Mesenchymal stem cell (in vitro differentiated cells and primary cell): ENCODE measurements around the gene GPSM1.

Experiments
- DNase-seq: peaks from one replicate; pipeline ENCODE4 v3.0.0-alpha.2; 2013
- H2AFZ ChIP-seq: one replicate; pipeline ENCODE4 v1.6.1; 2013; ENCODE audit warnings: low read depth, mild to moderate bottlenecking, control low read depth, inconsistent platforms, low read length, moderate library complexity
- H2AK5ac ChIP-seq: 2 replicates; pipeline ENCODE4 v1.6.1; 2013; ENCODE audit warnings: low read length, moderate library complexity, mild to moderate bottlenecking, inconsistent platforms; ENCODE audit not compliant: severe bottlenecking
- H2BK120ac ChIP-seq: one replicate; pipeline ENCODE4 v1.6.1; 2013; ENCODE audit warnings: low read depth, mild to moderate bottlenecking, inconsistent platforms, low read length, moderate library complexity
- H2BK12ac ChIP-seq, 2 experiments: one replicate each; pipeline ENCODE4 v1.6.1; 2013; ENCODE audit warnings: inconsistent platforms in 2 of 2, low read length in 2 of 2, mild to moderate bottlenecking in 2 of 2, moderate library complexity in 2 of 2, control low read depth in 1 of 2
- H2BK15ac ChIP-seq: one replicate; pipeline ENCODE4 v1.6.1; 2013; ENCODE audit warnings: mild to moderate bottlenecking, low read depth, inconsistent platforms; ENCODE audit not compliant: poor library complexity, severe bottlenecking
- H2BK5ac ChIP-seq: 2 replicates; pipeline ENCODE4 v1.6.1; 2013; ENCODE audit warnings: low read depth, mild to moderate bottlenecking, low read length, control low read depth, inconsistent platforms; ENCODE audit not compliant: poor library complexity, severe bottlenecking
- H3K14ac ChIP-seq, 2 experiments: one replicate each; pipeline ENCODE4 v1.6.1; 2013; ENCODE audit warnings: inconsistent platforms in 2 of 2, low read length in 2 of 2, control low read depth in 1 of 2, mild to moderate bottlenecking in 1 of 2, moderate library complexity in 1 of 2
- H3K18ac ChIP-seq, 2 experiments: one replicate each; pipeline ENCODE4 v1.6.1; 2013; ENCODE audit warnings: inconsistent platforms in 2 of 2, low read length in 2 of 2, control low read depth in 1 of 2, low read depth in 1 of 2, mild to moderate bottlenecking in 1 of 2
- H3K23ac ChIP-seq, 2 experiments: one replicate each; pipeline ENCODE4 v1.6.1; 2013; ENCODE audit warnings: inconsistent platforms in 2 of 2, low read length in 2 of 2, mild to moderate bottlenecking in 2 of 2, moderate library complexity in 2 of 2, control low read depth in 1 of 2
- H3K27ac ChIP-seq: 2 replicates; pipeline ENCODE4 v1.5.1; 2013; ENCODE audit warnings: mild to moderate bottlenecking, moderate library complexity, low read length, control low read depth, inconsistent platforms; ENCODE audit not compliant: poor library complexity, severe bottlenecking
- H3K27me3 ChIP-seq, 2 experiments: 2 replicates each; pipeline versions ENCODE4 v1.6.1 to v1.7.0; 2013; ENCODE audit warnings: low read length in 2 of 2, mild to moderate bottlenecking in 2 of 2, moderate library complexity in 2 of 2, control low read depth in 1 of 2, inconsistent platforms in 1 of 2; ENCODE audit not compliant: control insufficient read depth in 1 of 2, insufficient read depth in 1 of 2
- H3K36me3 ChIP-seq, 2 experiments: 2 replicates each; pipeline versions ENCODE4 v1.6.1 to v1.7.0; 2013; ENCODE audit warnings: low read length in 2 of 2, control low read depth in 1 of 2, inconsistent platforms in 1 of 2, low read depth in 1 of 2, mild to moderate bottlenecking in 1 of 2; ENCODE audit not compliant: insufficient read depth in 2 of 2, control insufficient read depth in 1 of 2
- H3K4ac ChIP-seq, 2 experiments: one replicate each; pipeline ENCODE4 v1.6.1; 2013; ENCODE audit warnings: inconsistent platforms in 2 of 2, low read length in 2 of 2, mild to moderate bottlenecking in 2 of 2, moderate library complexity in 2 of 2, control low read depth in 1 of 2, low read depth in 1 of 2
- H3K4me1 ChIP-seq: 2 replicates; pipeline ENCODE4 v1.6.1; 2013; ENCODE audit warnings: low read depth, low read length, control low read depth; ENCODE audit not compliant: control insufficient read depth, insufficient read depth
- H3K4me2 ChIP-seq: 2 replicates; pipeline ENCODE4 v1.6.1; 2013; ENCODE audit warnings: low read length, mild to moderate bottlenecking, inconsistent platforms; ENCODE audit not compliant: poor library complexity, severe bottlenecking
- H3K4me3 ChIP-seq, 2 experiments: 2 replicates each; pipeline versions ENCODE4 v1.5.1 to v1.7.0; 2013; ENCODE audit warnings: low read length in 2 of 2, mild to moderate bottlenecking in 2 of 2, control low read depth in 1 of 2, low read depth in 1 of 2; ENCODE audit not compliant: insufficient read depth in 1 of 2
- H3K79me1 ChIP-seq: replicated peaks from 2 replicates; pipeline ENCODE4 v1.6.1; 2013; ENCODE audit warnings: mild to moderate bottlenecking, control low read depth, low read length, inconsistent platforms; ENCODE audit not compliant: poor library complexity, severe bottlenecking
- H3K9ac ChIP-seq: 2 replicates; pipeline ENCODE4 v1.7.0; 2013; ENCODE audit warnings: mild to moderate bottlenecking, low read length, moderate library complexity
- H3K9me3 ChIP-seq: 2 replicates; pipeline ENCODE4 v1.7.0; 2013; ENCODE audit warnings: mild to moderate bottlenecking, low read length; ENCODE audit not compliant: control insufficient read depth
- H4K8ac ChIP-seq: one replicate; pipeline ENCODE4 v1.6.1; 2013; ENCODE audit warnings: inconsistent platforms, mild to moderate bottlenecking, low read length, moderate library complexity
- H4K91ac ChIP-seq: one replicate; pipeline ENCODE4 v1.6.1; 2013; ENCODE audit warnings: mild to moderate bottlenecking, low read length, inconsistent platforms
- WGBS: methylation state at CpG from one replicate; pipeline ENCODE4 v1.1.7; 2013; ENCODE audit warnings: mixed read lengths; 5-methylcytosine and 5-hydroxymethylcytosine counted together

Gene GPSM1

GRCh38 chr9:136374183-136374575, 46.8 kb downstream of the GPSM1 start:
- Histone ChIP-seq H3K27me3 (no peaks in the 10 kb centered on the region), H3K36me3 (peaks cover 38 to 70% of the 10 kb centered on the region in 2 experiments), H3K4ac (no peak overlapping the region), H3K4me1 (peaks cover 37% of the 10 kb centered on the region), H4K8ac (peak overlapping the region; percentile 45), H3K18ac (no peak overlapping the region), H2BK5ac (no peak overlapping the region), H3K9me3 (no peaks in the 10 kb centered on the region), H2AFZ (no peak overlapping the region), H2BK15ac (no peak overlapping the region), H3K4me3 (no peak overlapping the region), H3K9ac (no peak overlapping the region), H3K23ac (no peak overlapping the region), H2BK120ac (no peak overlapping the region), H3K14ac (no peak overlapping the region), H4K91ac (no peak overlapping the region), H3K79me1 (peaks cover 3% of the 10 kb centered on the region), H3K4me2 (no peak overlapping the region), H2AK5ac (no peak overlapping the region), H2BK12ac (no peak overlapping the region), H3K27ac (no peak overlapping the region)
- WGBS = 93% methylated on average over 14 of the region's 14 CpGs
- no peak for DNase-seq

GRCh38 chr9:136375096-136375495, 47.8 kb downstream of the GPSM1 start:
- Histone ChIP-seq H3K4me3 (no peak overlapping the region), H3K36me3 (peaks cover 46 to 74% of the 10 kb centered on the region in 2 experiments), H2BK15ac (no peak overlapping the region), H2AFZ (no peak overlapping the region), H3K4me1 (peaks cover 34% of the 10 kb centered on the region), H3K4ac (no peak overlapping the region), H3K18ac (no peak overlapping the region), H2AK5ac (no peak overlapping the region), H3K79me1 (peaks cover 3% of the 10 kb centered on the region), H2BK12ac (no peak overlapping the region), H3K9ac (no peak overlapping the region), H3K4me2 (no peak overlapping the region), H3K27ac (no peak overlapping the region), H3K14ac (no peak overlapping the region), H4K91ac (no peak overlapping the region), H4K8ac (no peak overlapping the region), H2BK120ac (no peak overlapping the region), H3K27me3 (no peaks in the 10 kb centered on the region), H3K9me3 (no peaks in the 10 kb centered on the region), H3K23ac (no peak overlapping the region), H2BK5ac (no peak overlapping the region)
- 95% methylated on average over 12 of the region's 12 CpGs for WGBS
- no peak for DNase-seq

- Histone ChIP-seq H3K23ac (no peak overlapping the region), H3K27ac (no peak overlapping the region), H3K79me1 (peaks cover 3% of the 10 kb centered on the region), H3K14ac (no peak overlapping the region), H3K4ac (no peak overlapping the region), H2BK5ac (no peak overlapping the region), H2AFZ (no peak overlapping the region), H3K4me1 (peaks cover 30% of the 10 kb centered on the region), H3K4me3 (no peak overlapping the region), H2BK12ac (no peak overlapping the region), H3K9me3 (no peaks in the 10 kb centered on the region), H3K4me2 (no peak overlapping the region), H2AK5ac (no peak overlapping the region), H3K27me3 (no peaks in the 10 kb centered on the region), H2BK120ac (no peak overlapping the region), H4K8ac (no peak overlapping the region), H2BK15ac (no peak overlapping the region), H3K36me3 (peaks cover 58 to 78% of the 10 kb centered on the region in 2 experiments), H3K18ac (no peak overlapping the region), H4K91ac (no peak overlapping the region), H3K9ac (no peak overlapping the region)
- 96% methylated on average over 8 of the region's 8 CpGs for WGBS
- no peak for DNase-seq
These were observed 49.1 kb downstream of the GPSM1 start for GRCh38 chr9:136376457-136376856.

GRCh38 chr9:136377341-136378169, 50.2 kb downstream of the GPSM1 start:
- Histone ChIP-seq H3K4me1 (peaks cover 19% of the 10 kb centered on the region), H2BK12ac (no peak overlapping the region), H3K23ac (no peak overlapping the region), H3K9me3 (no peaks in the 10 kb centered on the region), H2BK15ac (no peak overlapping the region), H3K27me3 (no peaks in the 10 kb centered on the region), H3K9ac (no peak overlapping the region), H3K4me3 (no peak overlapping the region), H4K91ac (no peak overlapping the region), H3K18ac (no peak overlapping the region), H3K36me3 (peaks cover 69 to 89% of the 10 kb centered on the region in 2 experiments), H3K4me2 (no peak overlapping the region), H3K27ac (no peak overlapping the region), H2AFZ (no peak overlapping the region), H4K8ac (no peak overlapping the region), H3K14ac (no peak overlapping the region), H2BK5ac (no peak overlapping the region), H3K79me1 (peaks cover 3% of the 10 kb centered on the region), H2AK5ac (no peak overlapping the region), H2BK120ac (no peak overlapping the region), H3K4ac (no peak overlapping the region)
- DNase-seq = no peak
- 96% methylated on average over 32 of the region's 32 CpGs for WGBS
